Epithelial cell of proximal tubule (primary cell): ENCODE measurements around the gene ASB4. TPM values are rescaled to one million over a fixed set of nuclear protein-coding genes. Genes with fewer than 3 reads are reported as not detected.

ENCODE experiments used
- DNase-seq: peaks from one replicate; pipeline ENCODE4 v3.0.0-alpha.2; 2011; ENCODE audit warnings: low read depth
- H3K4me3 ChIP-seq: 2 replicates; pipeline ENCODE4 v1.5.1; 2011; ENCODE audit warnings: low read depth, mild to moderate bottlenecking, low read length
- total RNA-seq: library from RNA; depleted of rRNA; stranded (reverse); fragments of >200 nt; gene quantifications from 2 replicates; pipeline ENCODE4 v1.2.3, GENCODE V29; 2015
- TF ChIP-seq, protein P1 (sequence below): conservative IDR thresholded peaks from 2 replicates; pipeline ENCODE4 v1.5.1; 2012; ENCODE audit warnings: low read depth, mild to moderate bottlenecking, low read length

ASB4 gene
- total RNA-seq, 1 donor from 2014 or later: 0.17 TPM

DNA sequence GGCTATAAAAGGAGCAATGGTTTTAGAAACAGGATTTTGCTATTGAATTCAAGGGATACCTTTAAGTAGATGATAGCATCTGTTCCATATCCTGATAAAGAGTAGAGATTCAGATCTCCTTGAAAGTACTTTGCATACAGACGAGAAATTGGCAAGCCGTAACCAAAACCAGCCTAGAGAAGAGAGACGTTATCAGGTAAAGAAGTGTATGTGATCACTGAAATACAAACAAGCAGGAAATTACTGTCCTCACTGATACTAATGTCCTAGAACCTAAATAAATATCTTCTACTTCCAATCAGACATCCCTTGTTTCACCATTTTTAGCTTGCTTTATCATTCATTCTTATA lies 101.2 kb downstream of the ASB4 start:
- DNase-seq: no peak
- no peak overlapping the region for H3K4me3 ChIP-seq
- TF ChIP-seq, protein P1, sequence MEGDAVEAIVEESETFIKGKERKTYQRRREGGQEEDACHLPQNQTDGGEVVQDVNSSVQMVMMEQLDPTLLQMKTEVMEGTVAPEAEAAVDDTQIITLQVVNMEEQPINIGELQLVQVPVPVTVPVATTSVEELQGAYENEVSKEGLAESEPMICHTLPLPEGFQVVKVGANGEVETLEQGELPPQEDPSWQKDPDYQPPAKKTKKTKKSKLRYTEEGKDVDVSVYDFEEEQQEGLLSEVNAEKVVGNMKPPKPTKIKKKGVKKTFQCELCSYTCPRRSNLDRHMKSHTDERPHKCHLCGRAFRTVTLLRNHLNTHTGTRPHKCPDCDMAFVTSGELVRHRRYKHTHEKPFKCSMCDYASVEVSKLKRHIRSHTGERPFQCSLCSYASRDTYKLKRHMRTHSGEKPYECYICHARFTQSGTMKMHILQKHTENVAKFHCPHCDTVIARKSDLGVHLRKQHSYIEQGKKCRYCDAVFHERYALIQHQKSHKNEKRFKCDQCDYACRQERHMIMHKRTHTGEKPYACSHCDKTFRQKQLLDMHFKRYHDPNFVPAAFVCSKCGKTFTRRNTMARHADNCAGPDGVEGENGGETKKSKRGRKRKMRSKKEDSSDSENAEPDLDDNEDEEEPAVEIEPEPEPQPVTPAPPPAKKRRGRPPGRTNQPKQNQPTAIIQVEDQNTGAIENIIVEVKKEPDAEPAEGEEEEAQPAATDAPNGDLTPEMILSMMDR: no peak

DNA sequence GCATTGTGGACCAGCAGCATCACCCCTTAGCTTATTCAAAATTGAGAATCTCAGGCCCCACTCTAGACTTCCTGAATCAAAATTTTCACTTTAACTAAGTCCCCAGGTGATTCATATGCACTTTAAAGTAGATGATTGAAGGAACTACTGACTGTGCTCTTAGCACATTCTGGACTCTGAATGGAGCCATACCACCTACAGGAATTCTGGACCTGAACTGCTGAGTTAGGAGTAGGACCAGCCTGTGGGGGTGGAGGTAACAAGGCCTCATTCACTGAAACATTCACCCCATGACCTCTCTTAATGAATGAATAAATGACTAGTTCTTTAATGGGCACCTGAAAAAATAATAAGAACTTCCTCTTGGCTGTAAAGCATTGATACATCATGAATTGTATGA lies 103.3 kb downstream of the ASB4 start:
- TF ChIP-seq, protein P1: no peak
- no peak overlapping the region for H3K4me3 ChIP-seq
- no peak for DNase-seq

DNA sequence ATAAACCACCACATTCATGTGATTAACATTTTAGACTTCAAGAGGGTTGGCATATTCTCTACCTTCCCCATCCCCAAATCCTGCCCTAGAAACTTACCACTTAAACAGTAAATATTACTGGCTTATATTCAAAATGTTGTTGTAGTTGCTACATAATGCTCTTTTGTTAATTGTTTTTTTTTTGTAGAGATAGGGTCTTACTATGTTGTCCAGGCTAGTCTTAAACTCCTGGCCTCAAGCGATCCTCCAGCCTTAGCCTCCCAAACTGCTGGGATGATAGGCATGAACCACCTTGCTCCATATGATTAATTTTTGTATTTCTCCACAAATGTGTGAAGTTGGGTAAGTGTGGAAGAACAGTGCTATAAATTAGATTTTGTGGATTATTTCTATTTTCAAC lies 104.0 kb downstream of the ASB4 start:
- H3K4me3 ChIP-seq: no peak overlapping the region
- TF ChIP-seq, protein P1: no peak
- no peak for DNase-seq

Other genes with a start within 250 kb of the ASB4 start
- not detected in 2 replicates for gene PON1, start 161.4 kb upstream of the ASB4 start, total RNA-seq
- not detected in 2 replicates for gene PON3, start 89.6 kb upstream of the ASB4 start, total RNA-seq
- 147 and 208 TPM in 2 replicates for gene PON2, start 50.9 kb upstream of the ASB4 start, total RNA-seq
- 0.29 and 0.52 TPM in 2 replicates for gene PDK4, start 110.6 kb downstream of the ASB4 start, total RNA-seq